Measurements from ENCODE around the gene TBC1D10B. TPM values are rescaled to one million over a fixed set of nuclear protein-coding genes. Genes with fewer than 3 reads are reported as not detected.

Gene TBC1D10B
- total and polyA plus RNA-seq, 9 of the 15 experiments (the other 6 are each of a cell fraction or from before 2014, with no cell fraction given): 2.2 to 55.4 (median 17.5) TPM

DNA sequence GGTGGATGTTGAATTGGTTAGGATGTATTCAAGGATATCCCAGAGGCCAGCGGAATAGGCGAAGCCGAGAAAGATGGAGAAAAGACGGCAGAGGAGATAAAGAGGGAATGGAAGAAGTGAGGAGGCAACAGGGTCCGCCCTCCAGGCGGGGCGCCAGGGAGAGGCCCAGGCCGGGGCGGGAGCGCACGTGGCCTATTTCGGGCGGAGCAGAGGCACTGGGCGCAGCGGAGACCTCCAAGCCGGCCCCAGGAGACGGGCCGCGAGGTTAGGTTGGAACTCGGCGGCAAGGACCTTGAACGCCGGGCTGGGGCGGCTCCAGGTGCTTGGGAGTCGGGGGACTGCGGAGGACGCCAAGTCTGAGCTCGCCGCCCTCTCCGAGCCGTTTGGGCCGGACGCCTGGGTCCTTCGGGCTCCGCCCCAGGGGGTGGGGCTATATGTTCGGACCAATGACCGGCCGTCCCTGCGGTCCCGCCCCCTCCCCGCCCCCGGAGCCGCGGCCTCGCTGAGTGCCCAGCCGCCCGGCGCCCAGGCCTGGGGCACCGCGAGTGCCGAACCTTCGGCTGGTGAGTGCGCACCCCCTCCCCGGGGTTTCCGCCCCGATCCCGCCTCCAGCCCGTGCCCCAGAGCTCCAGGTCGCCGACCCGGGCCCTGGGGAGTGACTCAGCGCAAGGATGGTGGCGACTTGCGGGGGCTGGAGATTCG is 37.0 kb upstream of the TBC1D10B start, which contains the start of gene ZNF771 (continued):
- TF ChIP-seq, protein P1, sequence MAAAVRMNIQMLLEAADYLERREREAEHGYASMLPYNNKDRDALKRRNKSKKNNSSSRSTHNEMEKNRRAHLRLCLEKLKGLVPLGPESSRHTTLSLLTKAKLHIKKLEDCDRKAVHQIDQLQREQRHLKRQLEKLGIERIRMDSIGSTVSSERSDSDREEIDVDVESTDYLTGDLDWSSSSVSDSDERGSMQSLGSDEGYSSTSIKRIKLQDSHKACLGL (CRISPR knock-in tag; IDR thresholded peaks at IDR 0.05; ENCODE audit: borderline replicate concordance, poor library complexity, severe bottlenecking): peak; percentile 75
- TF ChIP-seq ZNF764 (CRISPR knock-in tag; IDR thresholded peaks at IDR 0.05; ENCODE audit: low read depth) (no peak), HNRNPK (IDR thresholded peaks at IDR 0.05; ENCODE audit: low read depth, low read length, poor library complexity, severe bottlenecking) (no peak), TEAD1 (CRISPR knock-in tag; IDR thresholded peaks at IDR 0.05) (no peak), ZFX (CRISPR knock-in tag; IDR thresholded peaks at IDR 0.05) (peak; percentile 97), DACH1 (IDR thresholded peaks at IDR 0.05; ENCODE audit: partially characterized antibody) (no peak), CREM (IDR thresholded peaks at IDR 0.05; ENCODE audit: low read depth) (no peak), CAMTA2 (CRISPR knock-in tag; conservative IDR thresholded peaks at IDR 0.05) (no peak), DPF2 (IDR thresholded peaks at IDR 0.05) (peak; percentile 63), ARHGAP35 (IDR thresholded peaks at IDR 0.05; ENCODE audit: partially characterized antibody) (no peak), BDP1 (IDR thresholded peaks at IDR 0.05; ENCODE audit: insufficient read depth, insufficient read length) (no peak), ZNF445 (CRISPR knock-in tag; IDR thresholded peaks at IDR 0.05; ENCODE audit: low read depth) (no peak), TCF3 (CRISPR knock-in tag; IDR thresholded peaks at IDR 0.05) (0 out of 2 replicates have a peak, but pooled peaks have one; percentile 11), FOXJ2 (tag; IDR thresholded peaks at IDR 0.05) (peak; percentile 19; the same call in 1 of the 2 replicates), CBX1 (IDR thresholded peaks at IDR 0.05; ENCODE audit: low read depth) (peak; percentile 36; the same call in 1 of the 2 replicates), ZNF175 (CRISPR knock-in tag; IDR thresholded peaks at IDR 0.05; ENCODE audit: low read depth) (no peak), CHD4 (IDR thresholded peaks at IDR 0.05; ENCODE audit: insufficient read depth, insufficient replicate concordance, low read depth, low read length, poor library complexity, severe bottlenecking) (no peak), HNRNPLL (IDR thresholded peaks at IDR 0.05; ENCODE audit: low read depth, low read length, poor library complexity, severe bottlenecking) (peak; percentile 44), EHMT2 (IDR thresholded peaks at IDR 0.05) (no peak)
- TF ChIP-seq, protein P2, sequence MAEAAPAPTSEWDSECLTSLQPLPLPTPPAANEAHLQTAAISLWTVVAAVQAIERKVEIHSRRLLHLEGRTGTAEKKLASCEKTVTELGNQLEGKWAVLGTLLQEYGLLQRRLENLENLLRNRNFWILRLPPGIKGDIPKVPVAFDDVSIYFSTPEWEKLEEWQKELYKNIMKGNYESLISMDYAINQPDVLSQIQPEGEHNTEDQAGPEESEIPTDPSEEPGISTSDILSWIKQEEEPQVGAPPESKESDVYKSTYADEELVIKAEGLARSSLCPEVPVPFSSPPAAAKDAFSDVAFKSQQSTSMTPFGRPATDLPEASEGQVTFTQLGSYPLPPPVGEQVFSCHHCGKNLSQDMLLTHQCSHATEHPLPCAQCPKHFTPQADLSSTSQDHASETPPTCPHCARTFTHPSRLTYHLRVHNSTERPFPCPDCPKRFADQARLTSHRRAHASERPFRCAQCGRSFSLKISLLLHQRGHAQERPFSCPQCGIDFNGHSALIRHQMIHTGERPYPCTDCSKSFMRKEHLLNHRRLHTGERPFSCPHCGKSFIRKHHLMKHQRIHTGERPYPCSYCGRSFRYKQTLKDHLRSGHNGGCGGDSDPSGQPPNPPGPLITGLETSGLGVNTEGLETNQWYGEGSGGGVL (CRISPR knock-in tag; IDR thresholded peaks at IDR 0.05): no peak
- TF ChIP-seq, protein P3, sequence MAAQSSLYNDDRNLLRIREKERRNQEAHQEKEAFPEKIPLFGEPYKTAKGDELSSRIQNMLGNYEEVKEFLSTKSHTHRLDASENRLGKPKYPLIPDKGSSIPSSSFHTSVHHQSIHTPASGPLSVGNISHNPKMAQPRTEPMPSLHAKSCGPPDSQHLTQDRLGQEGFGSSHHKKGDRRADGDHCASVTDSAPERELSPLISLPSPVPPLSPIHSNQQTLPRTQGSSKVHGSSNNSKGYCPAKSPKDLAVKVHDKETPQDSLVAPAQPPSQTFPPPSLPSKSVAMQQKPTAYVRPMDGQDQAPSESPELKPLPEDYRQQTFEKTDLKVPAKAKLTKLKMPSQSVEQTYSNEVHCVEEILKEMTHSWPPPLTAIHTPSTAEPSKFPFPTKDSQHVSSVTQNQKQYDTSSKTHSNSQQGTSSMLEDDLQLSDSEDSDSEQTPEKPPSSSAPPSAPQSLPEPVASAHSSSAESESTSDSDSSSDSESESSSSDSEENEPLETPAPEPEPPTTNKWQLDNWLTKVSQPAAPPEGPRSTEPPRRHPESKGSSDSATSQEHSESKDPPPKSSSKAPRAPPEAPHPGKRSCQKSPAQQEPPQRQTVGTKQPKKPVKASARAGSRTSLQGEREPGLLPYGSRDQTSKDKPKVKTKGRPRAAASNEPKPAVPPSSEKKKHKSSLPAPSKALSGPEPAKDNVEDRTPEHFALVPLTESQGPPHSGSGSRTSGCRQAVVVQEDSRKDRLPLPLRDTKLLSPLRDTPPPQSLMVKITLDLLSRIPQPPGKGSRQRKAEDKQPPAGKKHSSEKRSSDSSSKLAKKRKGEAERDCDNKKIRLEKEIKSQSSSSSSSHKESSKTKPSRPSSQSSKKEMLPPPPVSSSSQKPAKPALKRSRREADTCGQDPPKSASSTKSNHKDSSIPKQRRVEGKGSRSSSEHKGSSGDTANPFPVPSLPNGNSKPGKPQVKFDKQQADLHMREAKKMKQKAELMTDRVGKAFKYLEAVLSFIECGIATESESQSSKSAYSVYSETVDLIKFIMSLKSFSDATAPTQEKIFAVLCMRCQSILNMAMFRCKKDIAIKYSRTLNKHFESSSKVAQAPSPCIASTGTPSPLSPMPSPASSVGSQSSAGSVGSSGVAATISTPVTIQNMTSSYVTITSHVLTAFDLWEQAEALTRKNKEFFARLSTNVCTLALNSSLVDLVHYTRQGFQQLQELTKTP (IDR thresholded peaks at IDR 0.05; ENCODE audit: low read depth in 1 of 2, partially characterized antibody in 2 of 2): peak in 1 of 2 experiments; percentile 40
- TF ChIP-seq, protein P4, sequence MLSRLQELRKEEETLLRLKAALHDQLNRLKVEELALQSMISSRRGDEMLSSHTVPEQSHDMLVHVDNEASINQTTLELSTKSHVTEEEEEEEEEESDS (CRISPR knock-in tag; IDR thresholded peaks at IDR 0.05): no peak

Data from K562 (cell line).